ENCODE results near the gene TSHZ1.

- TF ChIP-seq CTCF (IDR thresholded peaks at IDR 0.05) (no peak), POLR2A (IDR thresholded peaks at IDR 0.05) (no peak)
These were observed 41.5 kb downstream of the TSHZ1 start for GRCh38 chr18:75252136-75252535.

All from body of pancreas (tissue), 4 donors.